Endothelial cell of umbilical vein (primary cell): ENCODE data around the gene UBE2Q2. TPM values are rescaled to one million over a fixed set of nuclear protein-coding genes. Genes with fewer than 3 reads are reported as not detected.

ENCODE experiments used
- BruUV-seq: library from RNA; stranded (reverse); fragments of 400-500 nt; replicated peaks from 2 replicates; lab custom pipeline; 2021; lab: Mats Ljungman, UMichigan
- CTCF ChIA-PET: fragments of 300-600, 350-600 bp; sonication (Branson Sonifier 250); formaldehyde crosslinking; loops from one replicate; lab custom pipeline; 2021; ENCODE audit warnings: antibody characterized with exemption, inconsistent platforms; lab: Charles Lee
- POLR2A ChIA-PET: fragments of 300-600, 350-600 bp; sonication (Branson Sonifier 250); formaldehyde crosslinking; loops from one replicate; lab custom pipeline; 2021; ENCODE audit warnings: antibody characterized with exemption, inconsistent platforms; lab: Charles Lee
- DNase-seq: peaks from one replicate; pipeline ENCODE4 v3.0.0-alpha.2; 2011; ENCODE audit warnings: low read depth, low spot score
- FAIRE-seq: peaks from 2 replicates; lab custom pipeline; 2011; peaks lifted over from hg19 to GRCh38; lab: Jason Lieb, UNC
- H2AFZ ChIP-seq: 2 replicates; pipeline ENCODE4 v1.6.0; 2012; ENCODE audit warnings: low read depth, low read length, control low read depth, inconsistent platforms
- H3K27ac ChIP-seq: 2 replicates; pipeline ENCODE4 v1.5.1; 2011; ENCODE audit warnings: low read depth, mild to moderate bottlenecking, control low read depth, low read length, moderate library complexity; ENCODE audit not compliant: insufficient read depth
- H3K27me3 ChIP-seq, 2 experiments: 2 replicates each; pipeline versions ENCODE4 v1.6.0 to v1.6.1; 2011; ENCODE audit warnings: low read length in 2 of 2, mixed read lengths in 1 of 2; ENCODE audit not compliant: control insufficient read depth in 2 of 2, insufficient read depth in 2 of 2
- H3K36me3 ChIP-seq, 2 experiments: 2 replicates in 1 of 2; 3 replicates in 1 of 2; pipeline ENCODE4 v1.5.1; 2011; ENCODE audit warnings: low read length in 2 of 2, mild to moderate bottlenecking in 1 of 2, moderate library complexity in 1 of 2; ENCODE audit not compliant: control insufficient read depth in 2 of 2, insufficient read depth in 2 of 2; ENCODE audit errors: extremely low read depth in 1 of 2
- H3K4me1 ChIP-seq: 3 replicates; pipeline ENCODE4 v1.5.1; 2011; ENCODE audit warnings: mild to moderate bottlenecking, low read length; ENCODE audit not compliant: control insufficient read depth, insufficient read depth; ENCODE audit errors: extremely low read depth
- H3K4me2 ChIP-seq: 2 replicates; pipeline ENCODE4 v1.6.1; 2011; ENCODE audit warnings: low read length, control low read depth, mixed read lengths; ENCODE audit not compliant: insufficient read depth
- H3K4me3 ChIP-seq, 3 experiments: fragments of 200-600 bp in 1 of 3; sonication (generic), shearing (Covaris generic) in 1 of 3; replicated peaks in 1 of 3; 2 replicates each; pipeline ENCODE4 v1.5.1; 2011 to 2016; ENCODE audit warnings: control low read depth in 3 of 3, low read length in 3 of 3, mild to moderate bottlenecking in 2 of 3, inconsistent platforms in 1 of 3, low read depth in 1 of 3, moderate library complexity in 1 of 3; ENCODE audit not compliant: insufficient read depth in 1 of 3
- H3K79me2 ChIP-seq: 2 replicates; pipeline ENCODE4 v1.6.0; 2012; ENCODE audit warnings: low read length, inconsistent platforms; ENCODE audit not compliant: control insufficient read depth, insufficient read depth
- H3K9ac ChIP-seq: replicated peaks from 2 replicates; pipeline ENCODE3; 2011; ENCODE audit warnings: low read length, control low read depth; ENCODE audit not compliant: insufficient read depth; ENCODE audit errors: extremely low read depth
- H3K9me1 ChIP-seq: replicated peaks from 3 replicates; pipeline ENCODE4 v1.6.0; 2011; ENCODE audit warnings: mild to moderate bottlenecking, low read length; ENCODE audit not compliant: control insufficient read depth, insufficient read depth; ENCODE audit errors: extremely low read depth
- H3K9me3 ChIP-seq: replicated peaks from 2 replicates; pipeline ENCODE4 v1.5.1; 2012; ENCODE audit warnings: low read length, inconsistent platforms; ENCODE audit not compliant: control insufficient read depth, insufficient read depth
- H4K20me1 ChIP-seq: replicated peaks from 2 replicates; pipeline ENCODE3; 2011; ENCODE audit warnings: mild to moderate bottlenecking, low read length; ENCODE audit not compliant: control insufficient read depth, insufficient read depth; ENCODE audit errors: extremely low read depth
- CTCF ChIP-seq, 2 donors: IDR thresholded peaks; 1 replicate in 1 of 2; 2 replicates in 1 of 2; pipeline ENCODE4 v1.5.1; 2011; ENCODE audit warnings: low read length in 2 of 2, mild to moderate bottlenecking in 2 of 2, moderate library complexity in 2 of 2, control low read depth in 1 of 2, inconsistent platforms in 1 of 2, low read depth in 1 of 2; ENCODE audit not compliant: insufficient read depth in 1 of 2; ENCODE audit errors: extremely low read depth in 1 of 2
- EZH2 ChIP-seq: IDR thresholded peaks from 2 replicates; pipeline ENCODE4 v1.6.1; 2012; ENCODE audit warnings: borderline replicate concordance, low read depth, mild to moderate bottlenecking, moderate library complexity, low read length, inconsistent platforms; ENCODE audit not compliant: severe bottlenecking
- FOS ChIP-seq: IDR thresholded peaks from 2 replicates; pipeline ENCODE4 v1.6.1; 2011; ENCODE audit warnings: mild to moderate bottlenecking, low read length, moderate library complexity, borderline replicate concordance; ENCODE audit not compliant: insufficient read depth
- GATA2 ChIP-seq: IDR thresholded peaks from 2 replicates; pipeline ENCODE4 v1.7.0; 2011; ENCODE audit warnings: low read depth, mild to moderate bottlenecking, moderate library complexity, mixed read lengths, low read length; ENCODE audit not compliant: insufficient read length, insufficient read depth
- JUN ChIP-seq: IDR thresholded peaks from 2 replicates; pipeline ENCODE4 v1.6.1; 2011; ENCODE audit warnings: borderline replicate concordance, low read depth; ENCODE audit not compliant: insufficient read length, insufficient read depth
- MYC ChIP-seq: IDR thresholded peaks from one replicate; pipeline ENCODE4 v1.6.1; 2011; ENCODE audit warnings: mild to moderate bottlenecking, low read depth, low read length
- POLR2A ChIP-seq: IDR thresholded peaks from 2 replicates; pipeline ENCODE4 v1.6.1; 2012; ENCODE audit warnings: low read depth, mild to moderate bottlenecking, control low read depth, low read length
- POLR2AphosphoS5 ChIP-seq: IDR thresholded peaks from 2 replicates; pipeline ENCODE4 v1.6.1; 2012; ENCODE audit warnings: low read depth, mild to moderate bottlenecking, control low read depth, low read length, moderate library complexity; ENCODE audit not compliant: insufficient read depth
- dilution Hi-C: fragments of 300-500 bp; cut with MboI; formaldehyde crosslinking; loops from one replicate; pipeline ENCODE4 v1.15.0; 2019; ENCODE audit warnings: low sequenced_read_pairs; ENCODE audit not compliant: extremely low pct_ligation_motif_present
- intact Hi-C: fragments of 100-400 bp; cut with micrococcal nuclease; formaldehyde crosslinking; loops from one replicate; pipeline ENCODE4 v1.10.0; 2022
- polyA plus RNA-seq, 4 experiments: library from polyadenylated mRNA; depleted of rRNA in 3 of 4; stranded (reverse) in 3 of 4; unstranded in 1 of 4; fragments of >200 nt; gene quantifications; 2 replicates each; pipeline versions ENCODE4 v1.2.1 to v1.2.3, GENCODE V29; 2011 to 2012; ENCODE audit warnings: missing spikeins in 1 of 4
- total RNA-seq: library from RNA; stranded (reverse); gene quantifications from 2 replicates; pipeline ENCODE4 v1.2.3, GENCODE V29; 2021
- TF ChIP-seq, protein P1 (sequence below): IDR thresholded peaks from 2 replicates; pipeline ENCODE4 v1.6.1; 2011; ENCODE audit not compliant: insufficient read depth, insufficient read length

UBE2Q2 gene
- total and polyA plus RNA-seq, 2 donors (not counting 3 experiments of a cell fraction or from before 2014, with no cell fraction given), result 12.9 to 32.8 TPM

GRCh38 chr15:75947092-75947491 is 103.8 kb downstream of the UBE2Q2 start:
- intact Hi-C loops (no loop called here), dilution Hi-C loops (no loop called here)
- no peaks in the 10 kb centered on the region for H3K9me1 ChIP-seq
- no TSS peak for BruUV-seq
- H4K20me1 ChIP-seq, result no peaks in the 10 kb centered on the region
- H2AFZ ChIP-seq, result no peak overlapping the region
- DNase-seq (no peak), FAIRE-seq (no peak)
- H3K4me2 ChIP-seq, result no peak overlapping the region
- no peaks in the 10 kb centered on the region for H3K4me1 ChIP-seq
- CTCF ChIA-PET, result no interaction called here
- no peak overlapping the region for H3K27ac ChIP-seq
- TF ChIP-seq POLR2A (no peak), MYC (no peak), JUN (no peak), CTCF (IDR thresholded peaks at IDR 0.05; ENCODE audit: extremely low read depth in 1 of 2, insufficient read depth in 1 of 2, low read depth in 1 of 2, low read length in 2 of 2) (no peak), POLR2AphosphoS5 (no peak), EZH2 (no peak), FOS (no peak), GATA2 (no peak)
- TF ChIP-seq, protein P1, sequence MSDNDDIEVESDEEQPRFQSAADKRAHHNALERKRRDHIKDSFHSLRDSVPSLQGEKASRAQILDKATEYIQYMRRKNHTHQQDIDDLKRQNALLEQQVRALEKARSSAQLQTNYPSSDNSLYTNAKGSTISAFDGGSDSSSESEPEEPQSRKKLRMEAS, result no peak
- no peak overlapping the region for H3K9ac ChIP-seq
- POLR2A ChIA-PET, result no interaction called here
- H3K36me3 ChIP-seq, result no peaks in the 10 kb centered on the region
- no peaks in the 10 kb centered on the region for H3K9me3 ChIP-seq
- H3K79me2 ChIP-seq, result no peaks in the 10 kb centered on the region
- H3K4me3 ChIP-seq, result no peak overlapping the region
- H3K27me3 ChIP-seq, result peaks cover 0 to 2% of the 10 kb centered on the region in 2 experiments
